H1 (cell line): Measurements from ENCODE around the gene PLCB1. TPM values are rescaled to one million over a fixed set of nuclear protein-coding genes. Genes with fewer than 3 reads are reported as not detected.

Experiments
- CTCF ChIA-PET: fragments of 300-600 bp; sonication (Branson Sonifier 250); formaldehyde crosslinking; loops from one replicate; lab custom pipeline; 2021; ENCODE audit not compliant: partially characterized antibody; lab: Charles Lee
- POLR2A ChIA-PET: fragments of 300-600 bp; sonication (Branson Sonifier 250); formaldehyde crosslinking; loops from one replicate; lab custom pipeline; 2021; ENCODE audit warnings: inconsistent platforms; ENCODE audit not compliant: partially characterized antibody; lab: Charles Lee
- DNase-seq, 2 experiments: peaks; one replicate each; pipeline versions ENCODE4 v3.0.0 to v3.0.0-alpha.2; 2010 to 2022; ENCODE audit warnings: low spot score in 2 of 2, low read depth in 1 of 2, mixed read lengths in 1 of 2
- FAIRE-seq: peaks from 2 replicates; lab custom pipeline; 2011; peaks lifted over from hg19 to GRCh38; lab: Jason Lieb, UNC
- H2AFZ ChIP-seq: 2 replicates; pipeline ENCODE4 v1.8.1; 2012; ENCODE audit warnings: low read length, inconsistent platforms
- H2AK5ac ChIP-seq: 2 replicates; pipeline ENCODE4 v1.6.1; 2013; ENCODE audit warnings: low read depth, low read length
- H2BK120ac ChIP-seq: replicated peaks from 2 replicates; pipeline ENCODE3; 2013; ENCODE audit warnings: low read depth, low read length, inconsistent platforms
- H2BK12ac ChIP-seq: 2 replicates; pipeline ENCODE4 v1.6.1; 2013; ENCODE audit warnings: low read depth, low read length
- H2BK15ac ChIP-seq: 2 replicates; pipeline ENCODE4 v1.6.1; 2013; ENCODE audit warnings: low read length
- H2BK20ac ChIP-seq: 2 replicates; pipeline ENCODE4 v1.6.1; 2013; ENCODE audit warnings: low read length
- H2BK5ac ChIP-seq: 2 replicates; pipeline ENCODE4 v1.6.1; 2013; ENCODE audit warnings: low read depth, low read length
- H3K14ac ChIP-seq: 2 replicates; pipeline ENCODE4 v1.6.1; 2013; ENCODE audit warnings: inconsistent platforms; ENCODE audit not compliant: insufficient read length
- H3K18ac ChIP-seq: 2 replicates; pipeline ENCODE4 v1.6.1; 2013; ENCODE audit warnings: low read length; ENCODE audit errors: extremely low read depth
- H3K23ac ChIP-seq: 2 replicates; pipeline ENCODE4 v1.6.1; 2013; ENCODE audit warnings: inconsistent platforms; ENCODE audit not compliant: insufficient read length
- H3K23me2 ChIP-seq: 2 replicates; pipeline ENCODE4 v1.6.1; 2013; ENCODE audit warnings: low read depth, low read length
- H3K27ac ChIP-seq: 2 replicates; pipeline ENCODE4 v1.6.1; 2011; ENCODE audit warnings: low read depth, low read length, inconsistent platforms
- H3K27me3 ChIP-seq, 4 experiments: replicated peaks in 1 of 4; 1 replicate in 1 of 4; 2 replicates in 3 of 4; pipeline versions ENCODE4 v1.6.1 to v1.8.1; 2011 to 2013; ENCODE audit warnings: low read length in 3 of 4, mild to moderate bottlenecking in 3 of 4, inconsistent platforms in 2 of 4, mixed read lengths in 2 of 4, moderate library complexity in 1 of 4; ENCODE audit not compliant: control insufficient read depth in 3 of 4, insufficient read depth in 3 of 4; ENCODE audit errors: extremely low read depth in 1 of 4
- H3K36me3 ChIP-seq, 4 experiments: 2 replicates each; pipeline versions ENCODE4 v1.6.1 to v1.8.1; 2011 to 2013; ENCODE audit warnings: mild to moderate bottlenecking in 4 of 4, low read length in 3 of 4, moderate library complexity in 2 of 4, control low read depth in 1 of 4, inconsistent platforms in 1 of 4; ENCODE audit not compliant: insufficient read depth in 4 of 4, control insufficient read depth in 2 of 4
- H3K4ac ChIP-seq: replicated peaks from 2 replicates; pipeline ENCODE3; 2013; ENCODE audit warnings: low read length, low read depth, mixed read lengths, inconsistent platforms; ENCODE audit not compliant: insufficient read length
- H3K4me1 ChIP-seq, 4 experiments: replicated peaks in 1 of 4; 1 replicate in 1 of 4; 2 replicates in 3 of 4; pipeline versions ENCODE4 v1.6.1 to v1.8.1; 2011 to 2013; ENCODE audit warnings: low read length in 3 of 4, inconsistent platforms in 2 of 4, mixed read lengths in 1 of 4; ENCODE audit not compliant: insufficient read depth in 4 of 4, control insufficient read depth in 3 of 4
- H3K4me2 ChIP-seq, 2 experiments: 2 replicates each; pipeline versions ENCODE4 v1.6.1 to v1.8.1; 2011 to 2013; ENCODE audit warnings: low read depth in 2 of 2, low read length in 2 of 2, control low read depth in 1 of 2, inconsistent platforms in 1 of 2, mild to moderate bottlenecking in 1 of 2; ENCODE audit not compliant: insufficient read depth in 1 of 2
- H3K4me3 ChIP-seq, 4 experiments: fragments of 200-600, 300-600 bp in 1 of 4; sonication (generic), shearing (Covaris generic), sonication (Bioruptor Twin) in 1 of 4; 2 replicates each; pipeline versions ENCODE4 v1.5.1 to v1.8.1; 2011 to 2016; ENCODE audit warnings: low read length in 4 of 4, low read depth in 3 of 4, control low read depth in 2 of 4, inconsistent platforms in 2 of 4, mild to moderate bottlenecking in 2 of 4, mixed read lengths in 1 of 4, moderate library complexity in 1 of 4; ENCODE audit not compliant: insufficient read depth in 2 of 4; ENCODE audit errors: extremely low read depth in 1 of 4
- H3K56ac ChIP-seq: replicated peaks from 2 replicates; pipeline ENCODE3; 2013; ENCODE audit warnings: low read depth, mild to moderate bottlenecking, mixed read lengths, low read length, inconsistent platforms; ENCODE audit not compliant: insufficient read length
- H3K79me1 ChIP-seq: 2 replicates; pipeline ENCODE4 v1.6.1; 2013; ENCODE audit warnings: low read depth, low read length, control low read depth
- H3K79me2 ChIP-seq, 2 experiments: 2 replicates each; pipeline versions ENCODE4 v1.6.1 to v1.8.1; 2012 to 2013; ENCODE audit warnings: low read length in 2 of 2, mild to moderate bottlenecking in 2 of 2, inconsistent platforms in 1 of 2; ENCODE audit not compliant: insufficient read depth in 2 of 2, control insufficient read depth in 1 of 2
- H3K9ac ChIP-seq, 4 experiments: replicated peaks in 1 of 4; 1 replicate in 1 of 4; 2 replicates in 3 of 4; pipeline versions ENCODE4 v1.6.1 to v1.8.1; 2011 to 2013; ENCODE audit warnings: low read depth in 3 of 4, low read length in 3 of 4, control low read depth in 2 of 4, mild to moderate bottlenecking in 2 of 4, moderate library complexity in 2 of 4, inconsistent platforms in 1 of 4; ENCODE audit errors: extremely low read depth in 1 of 4
- H3K9me3 ChIP-seq, 2 experiments: 2 replicates each; pipeline versions ENCODE4 v1.6.1 to v1.8.1; 2012 to 2013; ENCODE audit warnings: mild to moderate bottlenecking in 2 of 2, moderate library complexity in 2 of 2, control low read depth in 1 of 2, inconsistent platforms in 1 of 2, low read depth in 1 of 2, low read length in 1 of 2, mixed read lengths in 1 of 2; ENCODE audit not compliant: insufficient read depth in 2 of 2
- H4K20me1 ChIP-seq, 2 experiments: replicated peaks in 1 of 2; 2 replicates each; pipeline versions ENCODE3 to v1.8.1; 2011 to 2013; ENCODE audit warnings: inconsistent platforms in 2 of 2, low read length in 2 of 2, mild to moderate bottlenecking in 1 of 2; ENCODE audit not compliant: insufficient read depth in 2 of 2, control insufficient read depth in 1 of 2
- H4K5ac ChIP-seq: 2 replicates; pipeline ENCODE4 v1.6.1; 2013; ENCODE audit warnings: low read length, low read depth, mixed read lengths, inconsistent platforms; ENCODE audit not compliant: insufficient read length
- H4K8ac ChIP-seq: 2 replicates; pipeline ENCODE4 v1.8.0; 2013; ENCODE audit warnings: mild to moderate bottlenecking, moderate library complexity, low read length, inconsistent platforms; ENCODE audit not compliant: insufficient read depth; ENCODE audit errors: extremely low read depth
- H4K91ac ChIP-seq: replicated peaks from 2 replicates; pipeline ENCODE3; 2013; ENCODE audit warnings: low read length, mixed read lengths, inconsistent platforms; ENCODE audit not compliant: insufficient read length
- BCL11A ChIP-seq, 2 experiments: IDR thresholded peaks; one replicate each; pipeline ENCODE4 v1.6.1; 2011; ENCODE audit warnings: low read depth in 2 of 2, low read length in 2 of 2, mild to moderate bottlenecking in 2 of 2
- EP300 ChIP-seq, 2 experiments: IDR thresholded peaks; 1 replicate in 1 of 2; 2 replicates in 1 of 2; pipeline ENCODE4 v1.6.1; 2011 to 2012; ENCODE audit warnings: low read depth in 2 of 2, low read length in 2 of 2, mild to moderate bottlenecking in 2 of 2, borderline replicate concordance in 1 of 2, inconsistent platforms in 1 of 2, moderate library complexity in 1 of 2
- PHF8 ChIP-seq: fragments of 200-600 bp; sonication (generic); conservative IDR thresholded peaks from 2 replicates; pipeline ENCODE4 v1.7.1; 2012; ENCODE audit warnings: low read depth, mild to moderate bottlenecking, inconsistent platforms, low read length, moderate library complexity
- POLR2AphosphoS5 ChIP-seq: IDR thresholded peaks from 2 replicates; pipeline ENCODE4 v1.6.1; 2011; ENCODE audit warnings: low read depth, low read length
- TAF7 ChIP-seq: optimal IDR thresholded peaks from 2 replicates; pipeline ENCODE3; 2011; ENCODE audit warnings: low read depth, mild to moderate bottlenecking, inconsistent platforms, low read length, moderate library complexity, borderline replicate concordance
- WGBS, 2 experiments: shearing (Covaris generic) in 1 of 2; methylation state at CpG; one replicate each; pipeline versions ENCODE4 v1.1.6 to v1.1.7; 2013 to 2015; ENCODE audit warnings: low lambda C conversion rate in 2 of 2, mixed read lengths in 2 of 2, inconsistent platforms in 1 of 2, low coverage in 1 of 2, missing lambda C conversion rate in 1 of 2; ENCODE audit not compliant: insufficient replicate concordance in 2 of 2, insufficient coverage in 1 of 2, insufficient read length in 1 of 2; ENCODE audit errors: extremely low coverage in 1 of 2, missing lambda C conversion rate in 1 of 2; 5-methylcytosine and 5-hydroxymethylcytosine counted together
- polyA plus RNA-seq, 7 experiments: library from polyadenylated mRNA; depleted of rRNA in 3 of 7; stranded (reverse) in 5 of 7; unstranded in 2 of 7; fragments of >200 nt in 5 of 7; fragments of 200-250 nt in 2 of 7; gene quantifications; 1 replicate in 5 of 7; 2 replicates in 1 of 7; 4 replicates in 1 of 7; pipeline versions ENCODE4 v1.2.1 to v1.2.3, GENCODE V29; 2011 to 2013; ENCODE audit warnings: missing spikeins in 2 of 7, mixed read lengths in 2 of 7
- total RNA-seq: library from RNA; stranded (reverse); fragmentation: NEBNext Ultra II Directional; extraction: Animal tissue kit (Norgen Biotek cat#: 25700); gene quantifications from 2 replicates; pipeline ENCODE4 v1.2.1, GENCODE V29; 2021
- TF ChIP-seq, protein P1 (sequence below), 3 experiments: IDR thresholded peaks; 1 replicate in 2 of 3; 2 replicates in 1 of 3; pipeline versions ENCODE4 v1.5.1 to v1.6.1; 2011; ENCODE audit warnings: low read length in 3 of 3, mild to moderate bottlenecking in 3 of 3, inconsistent platforms in 2 of 3, low read depth in 1 of 3, moderate library complexity in 1 of 3; ENCODE audit not compliant: insufficient read depth in 1 of 3; ENCODE audit errors: control extremely low read depth in 1 of 3
- TF ChIP-seq, protein P2 (sequence below): IDR thresholded peaks from 2 replicates; pipeline ENCODE4 v1.6.1; 2012; ENCODE audit warnings: low read length, inconsistent platforms

Gene PLCB1
- total and polyA plus RNA-seq, 2 of the 8 experiments (the other 6 are each of a cell fraction or from before 2014, with no cell fraction given), result 2.6 to 9.1 TPM

DNA sequence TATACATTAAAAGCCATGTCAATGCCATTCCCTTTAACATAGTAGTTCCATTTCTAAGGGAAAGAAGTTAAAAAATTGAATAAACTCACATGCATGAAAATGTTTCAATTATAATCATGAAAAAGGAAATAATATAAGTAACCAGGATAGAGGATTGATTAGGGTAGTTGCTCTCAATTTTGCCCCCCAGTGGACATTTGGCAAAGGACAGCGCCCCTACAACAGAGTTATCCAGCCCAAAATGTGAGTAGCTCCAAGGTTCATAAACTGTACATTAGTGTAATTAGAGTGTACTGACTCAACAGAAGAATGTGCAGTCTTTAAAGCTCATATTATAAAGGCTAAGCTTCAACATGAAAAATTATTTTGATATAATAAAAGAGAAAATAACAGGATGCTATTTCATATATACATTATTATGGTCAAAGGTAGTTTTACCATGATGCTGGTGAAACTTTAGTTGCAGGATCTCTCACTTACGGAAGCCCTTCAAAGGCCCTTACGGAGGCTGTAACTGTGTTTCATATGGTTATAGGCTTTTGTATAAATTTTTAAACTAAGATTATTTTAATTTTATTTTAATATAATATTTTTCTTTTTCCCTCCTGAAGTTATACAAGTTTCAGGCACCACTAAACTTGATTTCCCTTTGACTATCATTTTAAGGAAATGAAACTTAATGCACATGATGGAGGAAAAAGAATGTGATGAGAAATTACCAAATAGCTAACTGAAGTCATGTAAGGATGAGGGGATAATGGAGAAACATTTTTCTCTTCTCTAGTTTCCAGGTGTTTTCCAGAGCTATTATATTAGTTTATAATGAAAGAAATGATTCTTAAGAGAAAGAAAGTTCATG is 403.6 kb downstream of the PLCB1 start:
- Histone ChIP-seq H3K56ac (no peak overlapping the region), H3K79me1 (no peaks in the 10 kb centered on the region), H4K20me1 (no peaks in the 10 kb centered on the region), H3K18ac (no peak overlapping the region), H3K9ac (no peak overlapping the region), H3K79me2 (no peaks in the 10 kb centered on the region), H2AFZ (no peak overlapping the region), H2BK15ac (no peak overlapping the region), H3K36me3 (no peaks in the 10 kb centered on the region), H3K9me3 (no peaks in the 10 kb centered on the region), H4K91ac (no peak overlapping the region), H3K4me1 (peaks cover 0 to 3% (median 0%) of the 10 kb centered on the region in 4 experiments; a peak in 1 of 7 replicates), H2BK5ac (no peak overlapping the region), H3K4me2 (no peak overlapping the region), H3K27me3 (no peaks in the 10 kb centered on the region), H3K23ac (no peak overlapping the region), H3K4ac (no peak overlapping the region), H3K4me3 (no peak overlapping the region), H4K8ac (no peak overlapping the region), H2BK120ac (no peak overlapping the region), H3K23me2 (no peaks in the 10 kb centered on the region), H2AK5ac (no peak overlapping the region), H2BK12ac (no peak overlapping the region), H3K14ac (no peak overlapping the region), H4K5ac (no peak overlapping the region), H3K27ac (no peak overlapping the region), H2BK20ac (no peak overlapping the region)
- DNase-seq (no peak), FAIRE-seq (no peak)
- ChIA-PET CTCF (interaction anchor here (0.7 to 3.2 kb wide), 26 partner anchors 9 to 512 kb away, joined by 3 to 23 read pairs (median 4); no protein-coding TSS in a partner anchor), POLR2A (no interaction called here)
- WGBS, 2 experiments, result 68% methylated on average over 3 of the region's 3 CpGs; no CpG with 5 or more reads in 1 of the 2 experiments
- TF ChIP-seq PHF8 (no peak), BCL11A (IDR thresholded peaks at IDR 0.05; ENCODE audit: low read depth in 2 of 2, low read length in 2 of 2) (no peak), TAF7 (no peak), POLR2AphosphoS5 (no peak), EP300 (IDR thresholded peaks at IDR 0.05; ENCODE audit: borderline replicate concordance in 1 of 2, low read depth in 2 of 2, low read length in 2 of 2) (no peak)
- TF ChIP-seq, protein P1, sequence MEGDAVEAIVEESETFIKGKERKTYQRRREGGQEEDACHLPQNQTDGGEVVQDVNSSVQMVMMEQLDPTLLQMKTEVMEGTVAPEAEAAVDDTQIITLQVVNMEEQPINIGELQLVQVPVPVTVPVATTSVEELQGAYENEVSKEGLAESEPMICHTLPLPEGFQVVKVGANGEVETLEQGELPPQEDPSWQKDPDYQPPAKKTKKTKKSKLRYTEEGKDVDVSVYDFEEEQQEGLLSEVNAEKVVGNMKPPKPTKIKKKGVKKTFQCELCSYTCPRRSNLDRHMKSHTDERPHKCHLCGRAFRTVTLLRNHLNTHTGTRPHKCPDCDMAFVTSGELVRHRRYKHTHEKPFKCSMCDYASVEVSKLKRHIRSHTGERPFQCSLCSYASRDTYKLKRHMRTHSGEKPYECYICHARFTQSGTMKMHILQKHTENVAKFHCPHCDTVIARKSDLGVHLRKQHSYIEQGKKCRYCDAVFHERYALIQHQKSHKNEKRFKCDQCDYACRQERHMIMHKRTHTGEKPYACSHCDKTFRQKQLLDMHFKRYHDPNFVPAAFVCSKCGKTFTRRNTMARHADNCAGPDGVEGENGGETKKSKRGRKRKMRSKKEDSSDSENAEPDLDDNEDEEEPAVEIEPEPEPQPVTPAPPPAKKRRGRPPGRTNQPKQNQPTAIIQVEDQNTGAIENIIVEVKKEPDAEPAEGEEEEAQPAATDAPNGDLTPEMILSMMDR (IDR thresholded peaks at IDR 0.05; ENCODE audit: control extremely low read depth in 1 of 3, insufficient read depth in 1 of 3, low read depth in 1 of 3, low read length in 3 of 3), result peak; percentile 36 to 61 (median 61)
- TF ChIP-seq, protein P2, sequence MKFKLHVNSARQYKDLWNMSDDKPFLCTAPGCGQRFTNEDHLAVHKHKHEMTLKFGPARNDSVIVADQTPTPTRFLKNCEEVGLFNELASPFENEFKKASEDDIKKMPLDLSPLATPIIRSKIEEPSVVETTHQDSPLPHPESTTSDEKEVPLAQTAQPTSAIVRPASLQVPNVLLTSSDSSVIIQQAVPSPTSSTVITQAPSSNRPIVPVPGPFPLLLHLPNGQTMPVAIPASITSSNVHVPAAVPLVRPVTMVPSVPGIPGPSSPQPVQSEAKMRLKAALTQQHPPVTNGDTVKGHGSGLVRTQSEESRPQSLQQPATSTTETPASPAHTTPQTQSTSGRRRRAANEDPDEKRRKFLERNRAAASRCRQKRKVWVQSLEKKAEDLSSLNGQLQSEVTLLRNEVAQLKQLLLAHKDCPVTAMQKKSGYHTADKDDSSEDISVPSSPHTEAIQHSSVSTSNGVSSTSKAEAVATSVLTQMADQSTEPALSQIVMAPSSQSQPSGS, result no peak
